ENCODE data around the gene EIF6. TPM values are rescaled to one million over a fixed set of nuclear protein-coding genes. Genes with fewer than 3 reads are reported as not detected.

The EIF6 gene
- total and polyA plus RNA-seq, 2 of the 8 experiments (the other 6 are each of a cell fraction or from before 2014, with no cell fraction given): 184 to 319 TPM

- TF ChIP-seq RAD21 (IDR thresholded peaks at IDR 0.05 in 1 of 2, conservative IDR thresholded peaks at IDR 0.05 in 1 of 2; ENCODE audit: low read depth in 2 of 2, low read length in 2 of 2) (no peak), CTCF (IDR thresholded peaks at IDR 0.05; ENCODE audit: control extremely low read depth in 1 of 3, insufficient read depth in 1 of 3, low read depth in 1 of 3, low read length in 3 of 3) (no peak), SP2 (IDR thresholded peaks at IDR 0.05; ENCODE audit: low read length) (no peak), KDM5A (IDR thresholded peaks at IDR 0.05; ENCODE audit: low read length) (no peak), SIX5 (IDR thresholded peaks at IDR 0.05; ENCODE audit: low read depth, low read length) (no peak), POU5F1 (IDR thresholded peaks at IDR 0.05; ENCODE audit: low read depth, low read length) (no peak)
These were observed 44.1 kb upstream of the EIF6 start (continued) for GRCh38 chr20:35328689-35329088.

Measured in H1 (cell line).